Kasumi-1 (cell line): ENCODE results near the gene ARHGEF6.
"Not testable (repeated sequence)": the region's sequence is repeated elsewhere in the genome, so short reads cannot be mapped to it uniquely, and the experiment has no call there.

Experiments
- DNase-seq, 2 experiments: peaks; one replicate each; lab custom pipeline; 2025; lab: John Stamatoyannopoulos, UW

The ARHGEF6 gene

GRCh38 chrX:136780763-136781162, at the start of gene ARHGEF6:
Gene ARHGEF6, minus strand, starts transcription at chrX:136780932. Its CDS starts 50 bp downstream, at chrX:136780882.
- peak; percentile 69 to 74 for DNase-seq

- no peak for DNase-seq
Observed at GRCh38 chrX:136829413-136829812, 48.7 kb upstream of the ARHGEF6 start.

GRCh38 chrX:136828830-136829229, 48.1 kb upstream of the ARHGEF6 start:
- peak; percentile 55 for DNase-seq

- DNase-seq = no peak
Observed at GRCh38 chrX:136827026-136827425, 46.3 kb upstream of the ARHGEF6 start.

GRCh38 chrX:136825771-136826170, 45.0 kb upstream of the ARHGEF6 start:
- DNase-seq = no peak

GRCh38 chrX:136823175-136823574, 42.4 kb upstream of the ARHGEF6 start:
- no peak for DNase-seq

- DNase-seq = no peak
Observed at GRCh38 chrX:136822337-136823095, 41.8 kb upstream of the ARHGEF6 start.

GRCh38 chrX:136819756-136820155, 39.0 kb upstream of the ARHGEF6 start:
- DNase-seq = not testable (repeated sequence)

- DNase-seq = no peak
Observed at GRCh38 chrX:136819031-136819703, 38.4 kb upstream of the ARHGEF6 start.

GRCh38 chrX:136816975-136817374, 36.2 kb upstream of the ARHGEF6 start:
- DNase-seq = no peak

- no peak for DNase-seq
Observed at GRCh38 chrX:136814847-136815750, 34.4 kb upstream of the ARHGEF6 start.

GRCh38 chrX:136812286-136812685, 31.6 kb upstream of the ARHGEF6 start:
- DNase-seq = no peak

- DNase-seq = no peak
Observed at GRCh38 chrX:136810493-136810892, 29.8 kb upstream of the ARHGEF6 start.

GRCh38 chrX:136806891-136807410, 26.2 kb upstream of the ARHGEF6 start:
- no peak for DNase-seq

- no peak for DNase-seq
Observed at GRCh38 chrX:136802515-136802914, 21.8 kb upstream of the ARHGEF6 start.

- peak; percentile 7 to 18 for DNase-seq
Observed at GRCh38 chrX:136797787-136798186, 17.1 kb upstream of the ARHGEF6 start.

GRCh38 chrX:136795132-136795531, 14.4 kb upstream of the ARHGEF6 start:
- DNase-seq = not testable (repeated sequence)

GRCh38 chrX:136794660-136795059, 13.9 kb upstream of the ARHGEF6 start:
- not testable (repeated sequence) for DNase-seq

- no peak for DNase-seq
Observed at GRCh38 chrX:136794080-136794479, 13.3 kb upstream of the ARHGEF6 start.

- DNase-seq = no peak
Observed at GRCh38 chrX:136789856-136790255, 9.1 kb upstream of the ARHGEF6 start.

GRCh38 chrX:136784231-136784630, 3.5 kb upstream of the ARHGEF6 start:
- DNase-seq = peak; percentile 25 to 35

- no peak for DNase-seq
Observed at GRCh38 chrX:136783159-136783558, 2.4 kb upstream of the ARHGEF6 start.
